CD4-positive, alpha-beta T cell treated with Interleukin-1 beta for 1 hour (primary cell): ENCODE measurements around the gene ZNF497.

Experiments
- DNase-seq, 2 donors: peaks; one replicate each; pipeline ENCODE4 v3.0.0-alpha.2; 2020 to 2022

Gene ZNF497

GRCh38 chr19:58346961-58347929 lies 15.3 kb downstream of the ZNF497 start:
- peak; percentile 73 to 76 for DNase-seq

DNA sequence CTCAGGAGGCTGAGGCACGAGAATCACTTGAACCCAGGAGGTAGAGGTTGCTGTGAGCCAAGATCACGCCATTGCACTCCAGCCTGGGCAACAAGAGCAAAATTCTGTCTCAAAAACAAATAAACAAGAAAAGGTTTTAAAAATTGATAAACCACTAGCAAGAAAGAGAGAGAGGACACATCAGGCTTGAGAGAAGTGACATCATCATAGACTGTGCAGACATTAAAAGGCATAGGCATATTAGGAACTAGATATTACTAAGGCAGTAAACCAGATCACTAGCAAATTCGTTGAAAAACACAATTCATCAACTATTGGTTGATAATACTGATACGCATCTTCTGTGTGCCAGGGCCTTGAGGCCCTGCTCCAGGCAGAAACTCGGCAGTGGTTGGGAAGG lies 17.0 kb downstream of the ZNF497 start:
- no peak for DNase-seq

GRCh38 chr19:58338825-58339558 lies 23.6 kb downstream of the ZNF497 start:
- no peak for DNase-seq

GRCh38 chr19:58338336-58338735 lies 24.2 kb downstream of the ZNF497 start:
- DNase-seq, result no peak

DNA sequence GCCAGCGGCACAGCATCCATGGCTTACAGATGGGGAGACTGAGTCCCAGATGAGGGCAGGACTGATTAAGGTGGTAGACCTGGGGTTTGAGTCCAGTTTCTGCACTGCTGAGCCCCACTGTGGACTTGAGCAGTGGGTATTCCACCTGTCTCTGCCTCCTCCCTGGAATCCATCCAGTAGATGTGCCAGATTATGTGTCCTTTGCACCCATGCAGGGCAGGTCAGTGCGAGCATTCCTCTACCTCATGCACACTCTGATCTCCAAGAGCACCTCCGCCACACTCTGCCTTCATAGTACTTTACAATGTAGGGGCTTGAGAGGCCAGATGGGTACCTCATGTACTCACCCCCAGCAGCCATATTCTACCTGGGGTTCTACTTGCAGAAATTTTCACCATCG lies 25.7 kb downstream of the ZNF497 start:
- DNase-seq, result no peak

- no peak for DNase-seq
These were observed 26.3 kb downstream of the ZNF497 start for GRCh38 chr19:58336216-58336615.

DNA sequence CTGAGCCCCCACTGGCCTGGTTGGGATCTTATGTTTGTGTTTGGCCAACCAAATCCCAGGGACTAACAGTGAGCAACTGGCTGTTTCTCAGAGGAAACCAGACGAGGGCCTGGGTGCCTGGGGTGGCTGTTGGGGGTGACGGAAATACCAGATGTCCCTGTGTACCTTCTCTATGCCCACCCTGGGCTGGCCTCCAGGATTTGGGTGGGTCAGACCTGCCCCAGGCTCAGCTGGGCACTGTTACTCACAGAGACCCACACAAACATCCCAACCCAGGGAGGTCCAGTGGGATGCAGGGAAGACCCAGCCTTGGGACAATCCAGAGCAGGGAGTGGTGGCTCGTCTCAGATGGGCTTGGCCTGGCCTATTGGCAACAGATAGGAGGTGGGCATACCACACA lies 26.9 kb downstream of the ZNF497 start:
- DNase-seq, result no peak

DNA sequence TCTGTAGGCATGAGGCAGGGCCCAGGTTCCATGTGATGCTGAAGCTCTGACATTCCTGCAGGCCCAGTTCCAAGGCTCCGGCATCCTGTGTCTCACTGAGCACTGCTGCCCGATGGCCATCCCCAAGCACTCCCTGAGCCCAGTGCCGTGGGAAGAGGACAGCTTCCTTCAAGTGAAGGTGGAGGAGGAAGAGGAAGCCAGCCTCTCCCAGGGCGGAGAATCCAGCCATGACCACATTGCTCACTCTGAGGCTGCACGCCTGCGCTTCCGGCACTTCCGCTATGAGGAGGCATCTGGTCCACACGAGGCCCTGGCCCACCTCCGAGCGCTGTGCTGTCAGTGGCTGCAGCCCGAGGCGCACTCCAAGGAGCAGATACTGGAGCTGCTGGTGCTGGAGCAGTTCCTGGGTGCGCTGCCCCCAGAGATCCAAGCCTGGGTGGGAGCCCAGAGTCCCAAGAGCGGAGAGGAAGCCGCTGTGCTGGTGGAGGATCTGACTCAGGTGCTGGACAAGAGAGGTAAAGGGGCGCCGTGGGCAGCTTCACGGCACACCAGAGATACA lies 27.8 kb downstream of the ZNF497 start:
- DNase-seq, result no peak

DNA sequence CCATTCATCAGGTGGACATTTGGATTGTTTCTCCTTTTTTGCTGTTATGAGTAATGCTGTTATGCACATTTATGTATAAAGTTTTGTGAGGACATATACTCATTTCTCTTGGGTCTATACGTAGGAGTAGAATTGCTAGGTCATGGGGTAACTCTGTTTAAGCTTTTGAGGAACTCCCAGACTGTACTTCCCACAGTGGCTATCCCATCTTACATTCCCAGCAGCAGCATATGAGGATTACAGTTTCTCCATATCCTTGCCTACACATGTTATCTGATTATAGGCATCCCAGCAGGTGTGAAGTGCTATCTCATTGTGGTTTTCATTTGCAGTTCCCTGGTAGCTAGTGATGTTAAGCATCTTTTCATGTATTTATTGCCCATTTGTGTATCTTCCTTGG lies 29.9 kb downstream of the ZNF497 start:
- no peak for DNase-seq

DNA sequence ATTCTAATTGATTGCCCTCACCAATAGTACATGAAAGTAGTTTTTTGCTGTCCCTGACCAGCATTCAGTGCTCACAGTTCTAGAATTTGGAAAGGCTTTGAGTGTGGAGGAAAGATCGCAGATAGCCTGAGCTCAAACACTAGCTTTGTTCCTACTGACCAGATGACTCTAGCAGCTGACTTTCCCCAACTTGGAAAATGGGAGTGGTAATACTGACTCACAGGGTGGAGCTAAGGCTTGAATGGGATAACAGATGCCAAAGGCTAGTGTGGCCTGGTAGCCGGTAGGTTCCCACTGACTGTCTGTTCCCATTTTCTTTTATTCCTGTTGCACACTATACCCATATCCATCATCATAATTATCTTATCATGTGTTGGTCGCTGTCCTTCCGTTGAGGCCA lies 32.1 kb downstream of the ZNF497 start:
- DNase-seq, result no peak

- DNase-seq, result peak in 1 of 2 donors; percentile 17
These were observed 33.6 kb downstream of the ZNF497 start for GRCh38 chr19:58328999-58329398.

DNA sequence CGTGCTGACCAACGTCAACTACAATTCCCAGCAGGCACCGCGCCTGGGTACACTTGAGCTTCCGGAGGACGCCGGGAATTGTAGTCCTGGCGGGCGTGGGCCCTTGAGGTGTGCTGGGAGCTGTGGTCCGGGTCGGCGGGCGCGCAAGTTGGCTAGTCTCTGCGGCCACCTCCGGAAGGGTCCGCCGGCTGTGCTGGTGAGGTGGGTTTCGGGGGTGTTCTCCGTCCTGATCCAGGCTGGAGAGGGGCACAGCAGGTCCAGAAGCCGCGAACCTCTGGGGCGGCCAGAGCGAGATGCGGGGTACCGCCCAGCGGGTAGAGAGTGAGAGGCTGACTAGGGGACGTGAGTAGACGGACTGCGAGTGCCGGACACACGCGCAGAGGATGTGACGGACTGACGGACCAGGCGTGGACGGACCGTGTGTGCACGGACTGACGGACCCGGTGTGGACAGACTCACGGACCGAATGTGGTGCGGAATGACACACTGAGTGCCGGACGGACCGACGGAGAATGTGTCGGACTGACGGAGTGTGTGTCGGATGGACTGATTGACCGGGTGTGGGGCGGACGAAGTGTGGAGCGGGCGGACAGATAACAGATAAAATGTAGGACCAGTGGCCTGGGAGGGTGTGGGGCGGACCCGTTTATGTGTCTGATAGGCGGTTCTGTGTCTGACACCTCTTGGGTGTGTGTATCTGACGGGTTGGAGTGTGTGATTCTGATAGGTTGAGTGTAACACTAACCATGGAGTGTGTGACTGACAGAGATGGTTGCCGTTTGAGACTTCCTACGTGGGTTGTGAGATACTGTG lies 35.4 kb downstream of the ZNF497 start, which contains the start of gene ZSCAN22:
Gene ZSCAN22 (plus strand): TSS at position 81 of the 813 bp plus-strand sequence. CDS start 7,809 bp downstream, outside the sequence.
- DNase-seq, result peak; percentile 91

DNA sequence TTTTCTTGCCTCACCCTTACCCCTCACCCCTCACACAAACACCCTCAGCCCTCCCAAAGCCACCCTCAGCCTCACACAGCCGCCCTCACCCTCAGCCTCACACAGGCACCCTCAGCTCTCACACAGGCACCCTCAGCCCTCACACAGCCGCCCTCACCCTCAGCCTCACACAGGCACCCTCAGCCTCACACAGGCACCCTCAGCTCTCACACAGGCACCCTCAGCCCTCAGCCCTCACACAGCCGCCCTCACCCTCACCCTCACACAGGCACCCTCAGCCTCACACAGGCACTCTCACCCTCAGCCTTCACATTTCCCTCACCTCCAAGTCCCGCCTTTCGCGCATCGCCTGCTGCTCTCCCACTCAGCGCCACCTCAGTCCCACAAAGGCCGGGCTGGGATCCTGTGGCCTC lies 36.0 kb downstream of the ZNF497 start:
- DNase-seq, result no peak

- no peak for DNase-seq
These were observed 37.1 kb downstream of the ZNF497 start for GRCh38 chr19:58325311-58326022.

- no peak for DNase-seq
These were observed 43.3 kb downstream of the ZNF497 start for GRCh38 chr19:58319241-58319640.

GRCh38 chr19:58318297-58318696 lies 44.3 kb downstream of the ZNF497 start:
- no peak for DNase-seq

DNA sequence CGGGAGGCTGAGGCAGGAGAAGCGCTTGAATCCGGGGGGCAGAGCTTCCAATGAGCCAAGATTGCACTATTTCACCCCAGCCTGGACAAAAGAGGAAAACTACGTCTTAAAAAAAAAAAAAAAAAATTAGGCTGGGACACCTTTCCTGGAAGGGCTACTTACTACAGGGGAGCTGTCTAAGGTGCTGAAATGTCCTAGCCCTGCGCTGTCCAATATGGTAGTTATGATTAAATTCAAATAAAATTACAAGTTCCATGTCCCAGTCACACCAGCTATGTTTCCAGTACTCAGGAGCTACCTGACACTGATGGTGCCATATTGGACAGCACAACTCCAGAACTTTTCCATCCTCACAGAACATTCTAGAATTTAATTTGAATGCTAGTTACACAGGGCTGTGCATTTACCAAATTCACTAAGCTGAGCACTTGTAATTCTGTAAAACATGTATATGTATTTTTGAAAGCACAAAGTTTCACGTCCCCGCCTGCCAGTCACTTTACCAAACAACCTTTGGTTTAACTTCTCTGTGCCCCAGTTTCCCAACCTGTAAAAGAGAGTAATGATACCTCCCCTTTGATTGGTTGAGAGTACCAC lies 45.0 kb downstream of the ZNF497 start:
- no peak for DNase-seq

DNA sequence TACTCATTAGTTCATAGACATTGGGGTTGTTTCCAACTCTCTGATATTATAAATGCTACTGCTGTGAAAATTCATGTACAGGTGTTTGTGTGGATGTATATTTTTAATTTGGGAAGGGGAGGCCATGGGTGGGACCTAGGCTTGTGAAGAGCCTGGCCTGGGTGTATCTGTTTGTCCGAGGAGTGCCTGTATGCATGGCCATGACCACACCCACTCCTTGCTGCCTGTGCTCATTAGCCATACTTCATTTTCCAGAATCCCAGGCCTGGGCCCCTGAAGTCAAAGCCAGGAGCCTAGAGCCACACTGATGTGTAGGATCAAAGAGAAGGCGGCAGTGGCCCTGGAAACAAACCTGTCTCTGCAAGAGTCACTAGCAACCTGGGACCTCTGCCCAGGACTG lies 47.0 kb downstream of the ZNF497 start:
- no peak for DNase-seq

GRCh38 chr19:58311345-58311865 lies 51.1 kb downstream of the ZNF497 start:
- DNase-seq, result no peak

- DNase-seq, result peak; percentile 2 to 24
These were observed 51.9 kb downstream of the ZNF497 start for GRCh38 chr19:58310685-58311084.

- DNase-seq, result no peak
These were observed 54.8 kb downstream of the ZNF497 start for GRCh38 chr19:58307736-58308135.
